ENCODE data around the gene CDRT15L2.
"Not testable (repeated sequence)": the region's sequence is repeated elsewhere in the genome, so short reads cannot be mapped to it uniquely, and the experiment has no call there.

- not testable (repeated sequence) for TF ChIP-seq CTCF (IDR thresholded peaks at IDR 0.05); POLR2AphosphoS5 (IDR thresholded peaks at IDR 0.05; ENCODE audit: insufficient read depth in 1 of 2, low read depth in 1 of 2); POLR2A (IDR thresholded peaks at IDR 0.05)
Observed at GRCh38 chr17:20534711-20535550, 44.6 kb upstream of the CDRT15L2 start.
